Keratinocyte (primary cell): ENCODE results near the gene GARNL3.

Experiments
- CTCF ChIP-seq, 3 experiments: IDR thresholded peaks in 1 of 3; conservative IDR thresholded peaks in 1 of 3; optimal IDR thresholded peaks in 1 of 3; 2 replicates in 2 of 3; 3 replicates in 1 of 3; pipeline versions ENCODE3 to v1.5.1; 2011; ENCODE audit warnings: low read length in 3 of 3, mild to moderate bottlenecking in 3 of 3, moderate library complexity in 2 of 3, control low read depth in 1 of 3, inconsistent platforms in 1 of 3; ENCODE audit not compliant: insufficient read depth in 2 of 3; ENCODE audit errors: extremely low read depth in 1 of 3
- EZH2 ChIP-seq: IDR thresholded peaks from one replicate; pipeline ENCODE4 v1.6.1; 2012; ENCODE audit warnings: inconsistent platforms, mild to moderate bottlenecking, low read length, moderate library complexity

GRCh38 chr9:127422787-127423186 lies 158.2 kb downstream of the GARNL3 start:
- TF ChIP-seq CTCF (optimal IDR thresholded peaks at IDR 0.05 in 1 of 3, IDR thresholded peaks at IDR 0.05 in 1 of 3, conservative IDR thresholded peaks at IDR 0.05 in 1 of 3; ENCODE audit: extremely low read depth in 1 of 3, insufficient read depth in 2 of 3, low read length in 3 of 3), result no peak
- no peak for TF ChIP-seq EZH2
